SU-DHL-6 (cell line): Measurements from ENCODE around the gene AFM.

Experiments used
- EZH2phosphoT487 ChIP-seq: fragments of 200-600 bp; sonication (generic), shearing (Covaris generic); conservative IDR thresholded peaks from 2 replicates; pipeline ENCODE4 v1.6.1; 2018; ENCODE audit warnings: mild to moderate bottlenecking, antibody characterized with exemption, low read length, moderate library complexity, mixed read lengths
- TF ChIP-seq, protein P1 (sequence below): fragments of 200-600 bp; sonication (generic); IDR thresholded peaks from one replicate; pipeline ENCODE4 v1.5.1; 2017; ENCODE audit warnings: antibody characterized with exemption, mild to moderate bottlenecking, low read length, moderate library complexity; ENCODE audit not compliant: insufficient read depth, poor library complexity, severe bottlenecking

DNA sequence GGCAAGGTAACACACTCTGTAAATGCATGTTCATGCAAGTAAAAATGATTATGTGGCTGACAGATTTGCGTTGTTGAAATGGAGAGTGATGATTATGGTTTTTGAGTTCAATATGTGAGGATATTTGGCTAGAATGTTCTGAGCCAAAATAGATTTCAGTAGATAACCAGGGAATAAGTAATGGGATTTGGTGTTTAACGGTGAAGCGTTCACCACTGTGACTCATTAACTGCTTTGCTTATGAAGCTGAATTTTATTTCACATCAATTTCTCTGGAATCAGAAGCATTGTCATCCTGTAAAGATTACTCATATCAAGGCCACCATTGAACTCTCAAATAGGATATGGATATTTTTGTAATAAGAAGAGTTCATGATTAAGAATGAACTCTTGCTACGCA is 33.9 kb upstream of the AFM start:
- TF ChIP-seq, protein P1, sequence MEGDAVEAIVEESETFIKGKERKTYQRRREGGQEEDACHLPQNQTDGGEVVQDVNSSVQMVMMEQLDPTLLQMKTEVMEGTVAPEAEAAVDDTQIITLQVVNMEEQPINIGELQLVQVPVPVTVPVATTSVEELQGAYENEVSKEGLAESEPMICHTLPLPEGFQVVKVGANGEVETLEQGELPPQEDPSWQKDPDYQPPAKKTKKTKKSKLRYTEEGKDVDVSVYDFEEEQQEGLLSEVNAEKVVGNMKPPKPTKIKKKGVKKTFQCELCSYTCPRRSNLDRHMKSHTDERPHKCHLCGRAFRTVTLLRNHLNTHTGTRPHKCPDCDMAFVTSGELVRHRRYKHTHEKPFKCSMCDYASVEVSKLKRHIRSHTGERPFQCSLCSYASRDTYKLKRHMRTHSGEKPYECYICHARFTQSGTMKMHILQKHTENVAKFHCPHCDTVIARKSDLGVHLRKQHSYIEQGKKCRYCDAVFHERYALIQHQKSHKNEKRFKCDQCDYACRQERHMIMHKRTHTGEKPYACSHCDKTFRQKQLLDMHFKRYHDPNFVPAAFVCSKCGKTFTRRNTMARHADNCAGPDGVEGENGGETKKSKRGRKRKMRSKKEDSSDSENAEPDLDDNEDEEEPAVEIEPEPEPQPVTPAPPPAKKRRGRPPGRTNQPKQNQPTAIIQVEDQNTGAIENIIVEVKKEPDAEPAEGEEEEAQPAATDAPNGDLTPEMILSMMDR = no peak
- no peak for TF ChIP-seq EZH2phosphoT487
